Inferior parietal cortex (tissue), 1 donor: ENCODE measurements around the gene OR8G1.

Experiments
- DNase-seq: peaks from one replicate; pipeline ENCODE4 v3.0.0-alpha.2; 2016; ENCODE audit errors: extremely low spot score

OR8G1 gene, protein sequence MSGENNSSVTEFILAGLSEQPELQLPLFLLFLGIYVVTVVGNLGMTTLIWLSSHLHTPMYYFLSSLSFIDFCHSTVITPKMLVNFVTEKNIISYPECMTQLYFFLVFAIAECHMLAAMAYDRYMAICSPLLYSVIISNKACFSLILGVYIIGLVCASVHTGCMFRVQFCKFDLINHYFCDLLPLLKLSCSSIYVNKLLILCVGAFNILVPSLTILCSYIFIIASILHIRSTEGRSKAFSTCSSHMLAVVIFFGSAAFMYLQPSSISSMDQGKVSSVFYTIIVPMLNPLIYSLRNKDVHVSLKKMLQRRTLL

GRCh38 chr11:124240621-124241397 is at the start of gene OR8G1:
TSS of gene OR8G1 (plus strand) at chr11:124241095. CDS start at chr11:124249676, 8,581 bp downstream.
- no peak for DNase-seq

- DNase-seq, result no peak
Measured at GRCh38 chr11:124193221-124194010, 47.5 kb upstream of the OR8G1 start.

DNA sequence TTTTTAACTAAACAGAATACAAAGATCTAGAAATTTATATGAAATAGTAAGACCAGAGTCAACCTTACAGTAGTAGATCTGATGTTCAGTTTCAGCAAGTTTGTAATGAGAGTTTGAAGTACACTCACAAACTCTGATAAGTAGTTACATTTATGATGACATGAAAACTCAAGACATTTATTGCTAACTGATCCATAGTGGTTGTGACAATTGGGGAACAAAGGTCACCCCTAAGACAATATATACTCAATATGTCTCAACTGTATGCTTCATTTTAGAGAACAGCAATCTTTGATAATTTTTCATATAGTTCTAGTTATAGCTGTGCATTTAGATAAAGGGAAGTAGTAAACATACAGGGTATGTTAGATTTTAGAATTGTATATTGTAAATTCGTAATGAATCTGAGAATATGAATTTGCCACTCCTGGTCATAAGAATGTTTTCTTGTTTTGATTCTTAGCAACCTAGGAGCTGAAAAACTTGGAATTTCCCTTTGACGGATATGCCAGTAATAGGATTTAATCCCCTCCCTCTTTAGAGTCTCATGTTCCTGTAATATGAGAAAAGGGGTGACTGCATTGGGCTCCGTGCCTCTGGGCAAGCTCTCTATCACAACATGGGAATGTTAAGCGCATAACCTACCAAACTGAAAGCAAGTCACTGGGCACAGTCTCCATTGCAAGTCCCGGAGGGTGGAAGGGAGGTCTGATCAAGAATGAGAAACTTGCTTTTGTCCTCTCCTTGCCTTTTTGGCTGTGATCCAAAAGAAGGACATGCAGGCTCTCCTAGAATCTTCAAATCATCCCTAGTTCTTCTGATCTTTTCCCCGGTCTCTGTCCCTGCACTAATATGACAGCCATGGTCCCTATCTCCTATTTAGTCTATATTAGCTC is 46.4 kb upstream of the OR8G1 start:
- DNase-seq, result no peak

GRCh38 chr11:124195189-124195734 is 45.6 kb upstream of the OR8G1 start:
- DNase-seq, result no peak

- DNase-seq, result no peak
Measured at GRCh38 chr11:124197999-124198398, 42.9 kb upstream of the OR8G1 start.

- no peak for DNase-seq
Measured at GRCh38 chr11:124198897-124199296, 42.0 kb upstream of the OR8G1 start.

DNA sequence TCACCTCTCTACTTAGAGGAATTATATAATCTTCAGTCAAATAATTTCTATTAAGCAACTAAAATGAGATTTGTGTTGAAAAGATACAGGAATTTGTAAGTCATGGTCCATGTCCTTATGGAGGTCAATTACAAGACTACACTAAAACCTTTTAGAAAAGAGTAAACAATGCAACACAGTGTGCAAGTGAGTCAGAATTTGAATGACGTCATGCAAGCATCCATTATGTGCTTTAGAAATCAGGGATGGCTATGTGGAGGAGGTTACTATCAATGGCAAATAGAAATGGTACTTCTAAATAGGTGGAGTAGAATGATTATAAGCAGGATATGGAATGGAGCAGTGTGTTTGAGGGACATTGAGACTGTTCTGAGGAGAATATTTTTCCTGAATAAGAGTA is 41.2 kb upstream of the OR8G1 start:
- DNase-seq, result no peak

DNA sequence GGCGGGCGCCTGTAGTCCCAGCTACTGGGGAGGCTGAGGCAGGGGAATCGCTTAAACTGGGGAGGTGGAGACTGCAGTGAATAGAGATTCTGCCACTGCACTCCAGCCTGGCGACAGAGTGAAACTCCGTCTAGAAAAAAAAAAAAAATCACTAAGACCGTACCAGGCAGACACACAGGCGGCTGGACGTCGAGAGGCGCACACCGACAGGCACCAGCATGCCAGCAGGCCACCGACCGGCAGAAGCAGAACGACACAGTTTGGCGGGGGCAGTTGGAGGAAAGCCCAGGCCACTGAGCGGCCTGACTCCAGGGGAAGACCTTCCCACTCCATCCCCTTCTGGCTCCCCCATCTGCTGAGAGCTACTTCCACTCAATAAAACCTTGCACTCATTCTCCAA is 40.2 kb upstream of the OR8G1 start:
- DNase-seq, result no peak

DNA sequence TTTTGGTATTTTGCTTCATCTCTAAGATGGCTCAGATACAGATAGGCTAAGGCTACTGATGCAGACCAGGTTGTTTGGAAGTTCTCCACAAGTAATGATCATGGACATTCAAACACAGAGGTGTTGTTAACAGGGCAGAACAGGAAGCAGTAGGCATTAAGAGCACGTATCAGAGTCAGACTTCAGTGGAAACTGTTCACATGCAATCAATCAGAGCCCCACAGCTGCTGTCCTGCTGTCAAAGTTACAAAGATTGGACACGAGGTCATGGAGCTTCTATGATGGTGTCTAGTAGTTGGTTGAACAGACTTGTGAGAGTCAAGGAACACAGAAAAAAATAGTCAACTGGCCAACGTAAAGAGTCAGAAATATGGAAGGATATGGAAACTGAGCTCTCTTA is 37.9 kb upstream of the OR8G1 start:
- no peak for DNase-seq

DNA sequence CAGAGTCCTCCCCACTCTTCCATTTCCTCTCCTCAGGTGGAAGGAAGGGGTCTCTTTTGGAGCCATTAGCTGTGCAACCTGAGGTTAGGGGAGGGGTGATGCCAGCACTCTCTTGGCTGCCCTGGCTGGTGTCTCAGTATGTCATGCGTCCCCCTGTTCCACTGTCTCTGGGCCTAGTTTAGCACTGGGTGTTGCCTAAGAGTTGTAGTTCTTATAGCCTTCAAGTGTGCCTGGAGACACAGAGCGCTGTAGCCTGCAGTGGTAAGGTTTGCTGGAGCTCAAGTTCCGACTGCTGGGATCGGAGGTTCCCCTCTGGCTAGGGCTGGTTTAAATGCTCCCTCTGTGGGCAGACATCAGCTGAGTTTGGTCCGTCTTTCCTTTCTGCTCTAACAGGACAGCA is 36.9 kb upstream of the OR8G1 start:
- no peak for DNase-seq

DNA sequence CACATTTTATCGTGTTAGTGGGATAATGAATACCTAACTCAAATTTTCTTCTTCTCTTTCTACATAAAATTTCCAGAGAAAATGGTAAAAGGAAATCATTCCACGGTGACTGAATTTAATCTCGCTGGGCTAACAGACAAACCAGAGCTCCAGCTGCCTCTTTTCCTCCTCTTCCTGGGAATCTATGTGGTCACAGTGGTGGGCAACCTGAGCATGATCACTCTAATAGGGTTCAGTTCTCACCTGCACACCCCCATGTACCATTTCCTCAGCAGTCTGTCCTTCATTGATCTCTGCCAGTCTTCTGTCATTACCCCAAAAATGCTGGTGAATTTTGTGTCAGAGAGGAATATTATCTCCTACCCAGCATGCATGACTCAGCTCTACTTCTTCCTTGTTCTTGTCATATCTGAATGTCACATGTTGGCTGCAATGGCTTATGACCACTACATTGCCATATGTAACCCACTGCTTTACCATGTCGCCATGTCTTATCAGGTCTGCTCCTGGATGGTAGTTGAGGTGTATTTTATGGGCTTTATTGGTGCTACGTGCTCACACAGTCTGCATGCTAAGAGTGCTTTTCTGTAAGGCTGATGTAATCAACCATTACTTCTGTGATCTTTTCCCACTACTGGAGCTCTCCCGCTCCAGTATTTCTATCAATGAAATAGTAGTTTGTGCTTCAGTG is 33.6 kb upstream of the OR8G1 start:
- no peak for DNase-seq

- DNase-seq, result no peak
Measured at GRCh38 chr11:124209824-124210357, 31.0 kb upstream of the OR8G1 start.

DNA sequence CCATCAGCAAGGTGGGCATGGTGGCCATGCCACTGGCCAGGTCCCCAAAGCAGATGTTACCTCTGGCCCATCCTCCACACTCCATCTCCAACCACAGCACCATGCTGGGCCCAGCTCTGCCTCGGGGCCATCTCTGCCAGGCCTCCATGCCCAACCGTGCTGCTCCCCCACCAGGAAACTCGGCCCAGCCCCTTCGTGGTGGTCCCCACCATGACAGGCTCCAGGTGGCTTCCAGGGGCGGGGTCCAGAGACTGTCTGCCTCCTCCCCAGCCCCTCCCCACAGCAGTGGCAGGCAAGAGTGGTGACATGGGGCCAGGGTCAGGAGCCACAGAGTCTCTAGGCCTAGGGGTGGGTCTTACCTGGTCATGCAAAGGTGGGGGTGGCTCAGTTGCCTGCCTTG is 30.5 kb upstream of the OR8G1 start:
- DNase-seq, result no peak

DNA sequence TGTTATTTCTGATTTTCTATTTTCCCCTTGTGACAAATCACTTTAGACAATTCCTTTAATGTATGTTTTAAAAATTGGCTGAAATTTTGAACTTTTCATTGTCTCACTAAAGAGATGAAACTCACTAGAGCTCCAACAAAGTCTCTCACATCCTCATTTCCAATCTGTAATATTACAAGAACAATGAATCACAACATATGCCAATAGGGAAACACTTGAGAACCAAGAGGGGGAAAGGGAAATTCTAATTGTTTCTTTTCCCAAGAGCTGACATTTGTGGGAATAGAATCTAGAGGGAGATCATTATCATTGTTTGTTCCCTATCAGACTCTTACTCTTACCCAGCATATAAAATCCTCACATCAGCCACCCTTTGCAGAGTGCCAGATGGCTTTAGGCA is 29.6 kb upstream of the OR8G1 start:
- DNase-seq, result no peak

DNA sequence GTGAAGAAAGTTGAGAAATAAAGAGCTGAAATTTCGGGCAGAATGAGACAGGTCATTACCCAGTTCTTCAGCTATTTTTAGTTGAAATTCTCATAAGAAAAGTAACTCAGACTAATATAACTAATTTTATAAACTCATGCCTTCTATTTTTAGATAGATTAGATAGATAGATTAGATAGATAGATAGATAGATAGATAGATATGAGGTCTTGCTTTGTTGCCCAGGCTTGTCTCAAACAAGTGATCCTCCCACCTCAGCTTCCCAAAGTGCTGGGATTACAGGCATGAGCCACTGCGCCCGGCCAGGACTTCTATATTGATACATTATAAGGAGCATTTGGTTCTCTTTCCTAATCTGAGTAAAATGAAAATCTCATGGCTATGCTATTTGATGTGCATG is 26.9 kb upstream of the OR8G1 start:
- DNase-seq, result no peak

- DNase-seq, result no peak
Measured at GRCh38 chr11:124219126-124219525, 21.8 kb upstream of the OR8G1 start.

DNA sequence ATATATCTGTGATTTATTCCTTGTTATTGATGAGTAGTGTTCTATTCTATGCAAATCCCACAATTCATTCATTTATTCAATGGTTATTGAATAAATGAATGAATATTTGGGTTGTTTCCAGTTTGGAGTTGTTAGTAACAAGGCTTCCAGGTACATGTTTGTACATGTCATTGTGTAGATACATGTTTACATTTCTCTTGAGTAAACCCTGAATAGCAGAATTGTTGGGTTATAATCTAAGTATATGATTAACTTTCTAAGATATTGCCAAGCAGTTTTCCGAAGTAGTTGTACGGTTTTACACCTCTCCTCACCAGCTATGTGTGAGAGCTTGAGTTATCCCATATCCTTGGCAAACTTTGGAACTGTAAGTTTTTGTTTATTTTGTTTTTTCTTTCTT is 18.5 kb upstream of the OR8G1 start:
- DNase-seq, result no peak

GRCh38 chr11:124224618-124225423 is 16.1 kb upstream of the OR8G1 start:
- DNase-seq, result peak; percentile 11

- no peak for DNase-seq
Measured at GRCh38 chr11:124225471-124225870, 15.4 kb upstream of the OR8G1 start.
